Measurements from ENCODE around the gene GPATCH4.

The GPATCH4 gene

GRCh38 chr1:156596426-156596825 is 4.9 kb downstream of the GPATCH4 start:
- no peak overlapping the region for H2AFZ ChIP-seq (ENCODE audit: low read length, unreplicated experiment)
- H3K4me1 ChIP-seq (ENCODE audit: control insufficient read depth, insufficient read depth, low read length, unreplicated experiment): no peaks in the 10 kb centered on the region
- H3K4me3 ChIP-seq (ENCODE audit: low read depth, low read length): no peak overlapping the region
- H3K79me2 ChIP-seq (ENCODE audit: control insufficient read depth, insufficient read depth, low read length, unreplicated experiment): peaks cover 10% of the 10 kb centered on the region
- no peaks in the 10 kb centered on the region for H3K36me3 ChIP-seq (ENCODE audit: insufficient read depth, low read length)
- no peak overlapping the region for H3K27ac ChIP-seq (ENCODE audit: low read depth, low read length)
- H3K27me3 ChIP-seq (ENCODE audit: insufficient read depth, low read length): no peaks in the 10 kb centered on the region

GRCh38 chr1:156595016-156595415 is 6.3 kb downstream of the GPATCH4 start:
- no peak overlapping the region for H2AFZ ChIP-seq (ENCODE audit: low read length, unreplicated experiment)
- H3K27ac ChIP-seq (ENCODE audit: low read depth, low read length): no peak overlapping the region
- H3K27me3 ChIP-seq (ENCODE audit: insufficient read depth, low read length): no peaks in the 10 kb centered on the region
- no peaks in the 10 kb centered on the region for H3K36me3 ChIP-seq (ENCODE audit: insufficient read depth, low read length)
- no peak overlapping the region for H3K4me3 ChIP-seq (ENCODE audit: low read depth, low read length)
- H3K4me1 ChIP-seq (ENCODE audit: control insufficient read depth, insufficient read depth, low read length, unreplicated experiment): peaks cover 6% of the 10 kb centered on the region
- H3K79me2 ChIP-seq (ENCODE audit: control insufficient read depth, insufficient read depth, low read length, unreplicated experiment): peaks cover 5% of the 10 kb centered on the region

GRCh38 chr1:156594190-156594589 is 7.1 kb downstream of the GPATCH4 start:
- H3K36me3 ChIP-seq (ENCODE audit: insufficient read depth, low read length): no peaks in the 10 kb centered on the region

GRCh38 chr1:156593661-156593989 is 7.7 kb downstream of the GPATCH4 start:
- Histone ChIP-seq H2AFZ (ENCODE audit: low read length, unreplicated experiment) (no peak overlapping the region), H3K36me3 (ENCODE audit: insufficient read depth, low read length) (no peaks in the 10 kb centered on the region), H3K79me2 (ENCODE audit: control insufficient read depth, insufficient read depth, low read length, unreplicated experiment) (no peaks in the 10 kb centered on the region), H3K27me3 (ENCODE audit: insufficient read depth, low read length) (no peaks in the 10 kb centered on the region), H3K4me3 (ENCODE audit: low read depth, low read length) (no peak overlapping the region), H3K27ac (ENCODE audit: low read depth, low read length) (no peak overlapping the region), H3K4me1 (ENCODE audit: control insufficient read depth, insufficient read depth, low read length, unreplicated experiment) (peaks cover 6% of the 10 kb centered on the region)

More at GRCh38 chr1:156594190-156594589, 7.1 kb downstream of the GPATCH4 start:
- Histone ChIP-seq H3K27me3 (ENCODE audit: insufficient read depth, low read length) (no peaks in the 10 kb centered on the region), H3K4me3 (ENCODE audit: low read depth, low read length) (no peak overlapping the region), H3K79me2 (ENCODE audit: control insufficient read depth, insufficient read depth, low read length, unreplicated experiment) (no peaks in the 10 kb centered on the region), H2AFZ (ENCODE audit: low read length, unreplicated experiment) (no peak overlapping the region), H3K27ac (ENCODE audit: low read depth, low read length) (no peak overlapping the region), H3K4me1 (ENCODE audit: control insufficient read depth, insufficient read depth, low read length, unreplicated experiment) (peaks cover 6% of the 10 kb centered on the region)

GRCh38 chr1:156592910-156593660 is 8.2 kb downstream of the GPATCH4 start:
- Histone ChIP-seq H3K79me2 (ENCODE audit: control insufficient read depth, insufficient read depth, low read length, unreplicated experiment) (no peaks in the 10 kb centered on the region), H3K27ac (ENCODE audit: low read depth, low read length) (no peak overlapping the region), H3K36me3 (ENCODE audit: insufficient read depth, low read length) (no peaks in the 10 kb centered on the region), H3K4me1 (ENCODE audit: control insufficient read depth, insufficient read depth, low read length, unreplicated experiment) (peaks cover 6% of the 10 kb centered on the region), H3K27me3 (ENCODE audit: insufficient read depth, low read length) (no peaks in the 10 kb centered on the region), H3K4me3 (ENCODE audit: low read depth, low read length) (no peak overlapping the region; the same call in 1 of the 2 replicates), H2AFZ (ENCODE audit: low read length, unreplicated experiment) (no peak overlapping the region)

- Histone ChIP-seq H2AFZ (ENCODE audit: low read length, unreplicated experiment) (peak overlapping the region; percentile 29), H3K27me3 (ENCODE audit: insufficient read depth, low read length) (no peaks in the 10 kb centered on the region), H3K79me2 (ENCODE audit: control insufficient read depth, insufficient read depth, low read length, unreplicated experiment) (no peaks in the 10 kb centered on the region), H3K4me1 (ENCODE audit: control insufficient read depth, insufficient read depth, low read length, unreplicated experiment) (peaks cover 6% of the 10 kb centered on the region), H3K4me3 (ENCODE audit: low read depth, low read length) (peak overlapping the region; percentile 82), H3K27ac (ENCODE audit: low read depth, low read length) (no peak overlapping the region), H3K36me3 (ENCODE audit: insufficient read depth, low read length) (no peaks in the 10 kb centered on the region)
Measured at GRCh38 chr1:156592158-156592909, 8.9 kb downstream of the GPATCH4 start.

GRCh38 chr1:156591432-156592157 is 9.7 kb downstream of the GPATCH4 start, which contains the start of gene NAXE:
Gene NAXE (plus strand): TSS chr1:156591776. CDS start chr1:156591805, 29 bp downstream.
- H3K27ac ChIP-seq (ENCODE audit: low read depth, low read length): no peak within 1 kb of the TSS

GRCh38 chr1:156591181-156591431 is 10.2 kb downstream of the GPATCH4 start:
- Histone ChIP-seq H3K4me3 (ENCODE audit: low read depth, low read length) (peak overlapping the region; percentile 82), H2AFZ (ENCODE audit: low read length, unreplicated experiment) (peak overlapping the region; percentile 62), H3K36me3 (ENCODE audit: insufficient read depth, low read length) (no peaks in the 10 kb centered on the region), H3K4me1 (ENCODE audit: control insufficient read depth, insufficient read depth, low read length, unreplicated experiment) (peaks cover 6% of the 10 kb centered on the region), H3K27me3 (ENCODE audit: insufficient read depth, low read length) (no peaks in the 10 kb centered on the region), H3K79me2 (ENCODE audit: control insufficient read depth, insufficient read depth, low read length, unreplicated experiment) (no peaks in the 10 kb centered on the region), H3K27ac (ENCODE audit: low read depth, low read length) (no peak overlapping the region)

More at GRCh38 chr1:156591432-156592157, 9.7 kb downstream of the GPATCH4 start, which contains the start of gene NAXE:
- no peaks in the 10 kb centered on the region for H3K27me3 ChIP-seq (ENCODE audit: insufficient read depth, low read length)
- peak within 1 kb of the TSS; percentile 62 for H2AFZ ChIP-seq (ENCODE audit: low read length, unreplicated experiment)
- H3K79me2 ChIP-seq (ENCODE audit: control insufficient read depth, insufficient read depth, low read length, unreplicated experiment): no peaks in the 10 kb centered on the region
- H3K4me1 ChIP-seq (ENCODE audit: control insufficient read depth, insufficient read depth, low read length, unreplicated experiment): peaks cover 6% of the 10 kb centered on the region
- H3K36me3 ChIP-seq (ENCODE audit: insufficient read depth, low read length): no peaks in the 10 kb centered on the region
- H3K4me3 ChIP-seq (ENCODE audit: low read depth, low read length): peak within 1 kb of the TSS; percentile 82

GRCh38 chr1:156590326-156591180 is 10.7 kb downstream of the GPATCH4 start:
- H3K4me1 ChIP-seq (ENCODE audit: control insufficient read depth, insufficient read depth, low read length, unreplicated experiment): peaks cover 6% of the 10 kb centered on the region
- H3K36me3 ChIP-seq (ENCODE audit: insufficient read depth, low read length): no peaks in the 10 kb centered on the region
- peak overlapping the region; percentile 82 for H3K4me3 ChIP-seq (ENCODE audit: low read depth, low read length)
- H3K27ac ChIP-seq (ENCODE audit: low read depth, low read length): no peak overlapping the region
- H2AFZ ChIP-seq (ENCODE audit: low read length, unreplicated experiment): peak overlapping the region; percentile 62
- H3K27me3 ChIP-seq (ENCODE audit: insufficient read depth, low read length): no peaks in the 10 kb centered on the region
- no peaks in the 10 kb centered on the region for H3K79me2 ChIP-seq (ENCODE audit: control insufficient read depth, insufficient read depth, low read length, unreplicated experiment)

GRCh38 chr1:156589546-156589945 is 11.7 kb downstream of the GPATCH4 start:
- no peaks in the 10 kb centered on the region for H3K79me2 ChIP-seq (ENCODE audit: control insufficient read depth, insufficient read depth, low read length, unreplicated experiment)
- H2AFZ ChIP-seq (ENCODE audit: low read length, unreplicated experiment): no peak overlapping the region
- H3K36me3 ChIP-seq (ENCODE audit: insufficient read depth, low read length): no peaks in the 10 kb centered on the region
- H3K27me3 ChIP-seq (ENCODE audit: insufficient read depth, low read length): no peaks in the 10 kb centered on the region
- H3K27ac ChIP-seq (ENCODE audit: low read depth, low read length): no peak overlapping the region
- H3K4me3 ChIP-seq (ENCODE audit: low read depth, low read length): no peak overlapping the region
- peaks cover 6% of the 10 kb centered on the region for H3K4me1 ChIP-seq (ENCODE audit: control insufficient read depth, insufficient read depth, low read length, unreplicated experiment)

Data from ACC112 (cell line).